HepG2 (cell line): ENCODE data around the gene HOXC5.

Source experiments
- CBX5 ChIP-seq: sonication (generic); formaldehyde crosslinking; IDR thresholded peaks from 2 replicates; pipeline ENCODE4 v1.4.0; 2020; ENCODE audit warnings: missing genetic modification reagents, borderline replicate concordance
- CTCF ChIP-seq: sonication (generic); formaldehyde crosslinking; IDR thresholded peaks from 2 replicates; pipeline ENCODE4 v1.5.0; 2020; ENCODE audit warnings: mild to moderate bottlenecking, missing genetic modification reagents, moderate library complexity
- ESRRA ChIP-seq: sonication (generic); formaldehyde crosslinking; IDR thresholded peaks from 2 replicates; pipeline ENCODE4 v1.5.1; 2020; ENCODE audit warnings: mild to moderate bottlenecking, low read depth, missing genetic modification reagents
- MXD1 ChIP-seq: sonication (generic); formaldehyde crosslinking; IDR thresholded peaks from 2 replicates; pipeline ENCODE4 v1.4.0; 2020; ENCODE audit warnings: mild to moderate bottlenecking, missing genetic modification reagents
- TP53 ChIP-seq: sonication (generic); formaldehyde crosslinking; conservative IDR thresholded peaks from 2 replicates; pipeline ENCODE4 v1.4.0; 2020; ENCODE audit warnings: missing genetic modification reagents

GRCh38 chr12:54071942-54072341, 39.1 kb downstream of the HOXC5 start:
- no peak for TF ChIP-seq CTCF (CRISPR knock-in tag)
- TF ChIP-seq ESRRA (CRISPR knock-in tag): no peak
- TF ChIP-seq CBX5: no peak
- no peak for TF ChIP-seq TP53
- no peak for TF ChIP-seq MXD1 (CRISPR knock-in tag)
